Kidney (tissue), 14 donors: ENCODE results near the gene DENND4A. TPM values are rescaled to one million over a fixed set of nuclear protein-coding genes. Genes with fewer than 3 reads are reported as not detected.
"Not testable (repeated sequence)": the region's sequence is repeated elsewhere in the genome, so short reads cannot be mapped to it uniquely, and the experiment has no call there.

Experiments used
- DNase-seq, 5 donors: peaks; one replicate each; pipeline ENCODE4 v3.0.0-alpha.2; 2013 to 2020
- FAIRE-seq: peaks from 2 replicates; lab custom pipeline; 2012; peaks lifted over from hg19 to GRCh38; lab: Jason Lieb, UNC
- H3K27ac ChIP-seq, 2 donors: one replicate each; pipeline ENCODE4 v1.7.0; 2013; ENCODE audit warnings: low read depth in 2 of 2, low read length in 2 of 2, inconsistent platforms in 1 of 2
- H3K27me3 ChIP-seq: one replicate; pipeline ENCODE4 v1.7.1; 2013; ENCODE audit warnings: low read length, inconsistent platforms; ENCODE audit not compliant: control insufficient read depth, insufficient read depth
- H3K36me3 ChIP-seq, 3 donors: one replicate each; pipeline versions ENCODE4 v1.7.0 to v1.7.1; 2013; ENCODE audit warnings: low read length in 3 of 3, control low read depth in 1 of 3, inconsistent platforms in 1 of 3; ENCODE audit not compliant: insufficient read depth in 3 of 3, control insufficient read depth in 2 of 3
- H3K4me1 ChIP-seq, 3 donors: one replicate each; pipeline versions ENCODE4 v1.7.0 to v1.7.1; 2013; ENCODE audit warnings: low read length in 3 of 3, inconsistent platforms in 1 of 3, low read depth in 1 of 3; ENCODE audit not compliant: control insufficient read depth in 2 of 3, insufficient read depth in 2 of 3
- H3K4me3 ChIP-seq, 3 donors: one replicate each; pipeline versions ENCODE4 v1.7.0 to v1.8.1; 2013; ENCODE audit warnings: low read length in 3 of 3, control low read depth in 1 of 3, inconsistent platforms in 1 of 3
- H3K9ac ChIP-seq, 3 donors: one replicate each; pipeline versions ENCODE4 v1.7.0 to v1.7.1; 2013; ENCODE audit warnings: low read length in 3 of 3, control low read depth in 1 of 3, inconsistent platforms in 1 of 3
- H3K9me3 ChIP-seq, 3 donors: one replicate each; pipeline versions ENCODE4 v1.7.0 to v1.7.1; 2013; ENCODE audit warnings: low read length in 3 of 3, control low read depth in 1 of 3, inconsistent platforms in 1 of 3; ENCODE audit not compliant: control insufficient read depth in 2 of 3, insufficient read depth in 1 of 3
- intact Hi-C: fragments of 100-400 bp; cut with DNase I; formaldehyde crosslinking; loops from one replicate; pipeline ENCODE4 v1.11.1; 2022
- polyA plus RNA-seq: library from polyadenylated mRNA; stranded (reverse); fragments of 350-450 nt; fragmentation: Illumina TruSeq; extraction: RNeasy Lipid Tissue Mini Kit (QIAGEN cat#74804); gene quantifications from one replicate; pipeline ENCODE4 v1.2.3, GENCODE V29; 2014; ENCODE audit warnings: low read depth, low replicate concordance; ENCODE audit not compliant: insufficient read depth
- total RNA-seq: library from RNA; stranded (reverse); fragmentation: NEBNext Ultra II Directional; extraction: Animal tissue kit (Norgen Biotek cat#: 25700); gene quantifications from one replicate; pipeline ENCODE4 v1.2.1, GENCODE V29; 2021
- TF ChIP-seq, protein P1 (sequence below): IDR thresholded peaks from 3 replicates; pipeline ENCODE4 v1.5.1; 2012; ENCODE audit warnings: mild to moderate bottlenecking, moderate library complexity, borderline replicate concordance; ENCODE audit not compliant: insufficient read depth; ENCODE audit errors: extremely low read depth
- donor health status: control.
- donor health status: control.
- donor health status: control.
- donor health status: control.
- donor health status: control.
- donor health status: DM: yes; HTN: yes; CAD: no.
- donor health status: Normal renal cell carcinoma (clear cell type).

DENND4A gene
- total and polyA plus RNA-seq, 2 donors from 2014 or later, result 8.6 to 35.9 TPM

DNA sequence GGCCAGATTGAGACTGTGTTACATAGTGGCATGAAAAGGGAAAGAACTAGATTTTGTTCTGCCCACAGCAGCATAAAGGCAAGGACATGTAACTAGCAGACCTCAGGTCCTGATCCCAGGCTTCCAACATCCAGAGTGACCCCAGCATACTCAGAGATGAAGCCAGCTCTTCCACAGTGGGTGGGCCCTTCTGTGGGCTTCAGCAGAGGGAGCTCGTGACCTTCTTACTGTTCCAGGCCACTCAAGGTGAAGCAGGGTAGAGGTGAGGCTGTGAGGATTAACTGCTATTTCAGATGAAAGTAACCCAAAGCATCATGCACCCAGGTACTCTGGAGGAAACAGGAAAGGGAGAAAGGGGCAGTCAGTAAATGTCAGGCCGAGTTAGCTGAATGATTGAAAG is 171.3 kb downstream of the DENND4A start:
- TF ChIP-seq, protein P1, sequence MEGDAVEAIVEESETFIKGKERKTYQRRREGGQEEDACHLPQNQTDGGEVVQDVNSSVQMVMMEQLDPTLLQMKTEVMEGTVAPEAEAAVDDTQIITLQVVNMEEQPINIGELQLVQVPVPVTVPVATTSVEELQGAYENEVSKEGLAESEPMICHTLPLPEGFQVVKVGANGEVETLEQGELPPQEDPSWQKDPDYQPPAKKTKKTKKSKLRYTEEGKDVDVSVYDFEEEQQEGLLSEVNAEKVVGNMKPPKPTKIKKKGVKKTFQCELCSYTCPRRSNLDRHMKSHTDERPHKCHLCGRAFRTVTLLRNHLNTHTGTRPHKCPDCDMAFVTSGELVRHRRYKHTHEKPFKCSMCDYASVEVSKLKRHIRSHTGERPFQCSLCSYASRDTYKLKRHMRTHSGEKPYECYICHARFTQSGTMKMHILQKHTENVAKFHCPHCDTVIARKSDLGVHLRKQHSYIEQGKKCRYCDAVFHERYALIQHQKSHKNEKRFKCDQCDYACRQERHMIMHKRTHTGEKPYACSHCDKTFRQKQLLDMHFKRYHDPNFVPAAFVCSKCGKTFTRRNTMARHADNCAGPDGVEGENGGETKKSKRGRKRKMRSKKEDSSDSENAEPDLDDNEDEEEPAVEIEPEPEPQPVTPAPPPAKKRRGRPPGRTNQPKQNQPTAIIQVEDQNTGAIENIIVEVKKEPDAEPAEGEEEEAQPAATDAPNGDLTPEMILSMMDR, result no peak
- Histone ChIP-seq H3K4me3 (no peak overlapping the region), H3K27ac (no peak overlapping the region), H3K4me1 (no peaks in the 10 kb centered on the region), H3K27me3 (no peaks in the 10 kb centered on the region), H3K9ac (no peak overlapping the region), H3K36me3 (peaks cover 2 to 14% (median 10%) of the 10 kb centered on the region in 3 donors), H3K9me3 (no peaks in the 10 kb centered on the region)
- DNase-seq, result no peak
- no peak for FAIRE-seq
- intact Hi-C loops, result no loop called here

DNA sequence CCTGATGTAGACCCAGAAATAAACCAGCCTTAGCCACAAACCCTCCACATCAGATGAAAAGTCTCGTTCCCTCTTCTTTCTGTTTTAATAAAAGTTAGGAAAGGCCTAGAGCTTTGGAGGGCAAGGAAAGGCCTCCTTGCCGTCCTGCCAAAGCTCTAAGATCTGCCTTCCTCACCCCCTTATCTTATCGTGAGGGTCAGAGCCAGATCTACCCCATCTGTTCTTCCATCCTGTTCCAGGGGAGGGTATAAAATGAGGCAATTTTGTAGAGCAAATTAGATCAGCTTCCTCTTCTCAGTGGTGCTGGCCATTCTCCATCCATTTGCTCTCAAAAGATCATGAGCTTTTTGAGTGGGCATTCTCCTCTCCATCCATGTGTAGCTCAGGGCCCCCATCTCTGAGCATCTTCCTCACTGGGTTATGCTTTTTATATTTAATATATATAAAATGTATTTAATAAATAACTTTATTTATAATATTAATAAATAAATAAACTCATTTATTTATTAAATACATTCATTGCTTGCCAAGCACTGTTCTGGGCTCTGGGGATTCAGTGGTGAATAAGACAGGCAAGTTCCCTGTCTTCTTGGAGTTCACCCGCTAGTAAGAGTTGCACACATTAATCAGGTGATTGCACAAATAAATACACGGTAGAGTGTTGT is 172.3 kb downstream of the DENND4A start:
- H3K4me1 ChIP-seq, result no peaks in the 10 kb centered on the region
- DNase-seq (no peak), FAIRE-seq (no peak)
- no peak overlapping the region for H3K9ac ChIP-seq
- TF ChIP-seq, protein P1, result no peak
- H3K4me3 ChIP-seq, result no peak overlapping the region
- intact Hi-C loops, result no loop called here
- H3K27ac ChIP-seq, result no peak overlapping the region
- H3K27me3 ChIP-seq, result no peaks in the 10 kb centered on the region
- H3K36me3 ChIP-seq, result peaks cover 2 to 7% (median 2%) of the 10 kb centered on the region in 3 donors
- H3K9me3 ChIP-seq, result no peaks in the 10 kb centered on the region

DNA sequence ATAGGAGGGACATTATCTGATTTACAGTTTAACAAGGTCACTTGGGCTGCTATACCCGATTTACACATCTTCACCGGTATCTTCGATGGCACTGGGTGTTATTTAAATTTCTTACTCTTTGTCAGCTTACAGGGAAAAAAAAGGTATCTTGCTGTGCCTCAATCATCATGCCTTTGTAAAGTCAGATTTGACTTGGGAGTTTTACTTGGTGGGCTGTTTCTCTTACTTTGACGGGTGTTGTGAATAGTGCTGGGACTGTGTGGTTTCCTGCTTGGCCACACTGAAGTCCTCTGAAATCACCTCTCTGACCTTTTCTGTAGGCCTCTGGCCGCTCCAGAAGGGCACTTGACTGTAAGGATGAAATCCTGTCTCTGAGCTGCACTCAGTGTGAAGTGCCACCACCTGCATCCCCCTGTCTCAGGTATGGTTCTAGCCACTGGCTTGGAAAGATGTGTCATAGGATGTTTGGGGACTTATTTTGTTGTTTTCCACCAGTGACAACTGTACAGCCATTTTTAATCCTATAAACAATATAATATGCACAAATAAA is 173.5 kb downstream of the DENND4A start:
- H3K4me3 ChIP-seq, result no peak overlapping the region
- no peak overlapping the region for H3K9ac ChIP-seq
- H3K4me1 ChIP-seq, result no peaks in the 10 kb centered on the region
- no peaks in the 10 kb centered on the region for H3K9me3 ChIP-seq
- intact Hi-C loops, result no loop called here
- TF ChIP-seq, protein P1, result no peak
- H3K36me3 ChIP-seq, result no peaks in the 10 kb centered on the region
- DNase-seq (no peak), FAIRE-seq (no peak)
- no peaks in the 10 kb centered on the region for H3K27me3 ChIP-seq
- no peak overlapping the region for H3K27ac ChIP-seq

DNA sequence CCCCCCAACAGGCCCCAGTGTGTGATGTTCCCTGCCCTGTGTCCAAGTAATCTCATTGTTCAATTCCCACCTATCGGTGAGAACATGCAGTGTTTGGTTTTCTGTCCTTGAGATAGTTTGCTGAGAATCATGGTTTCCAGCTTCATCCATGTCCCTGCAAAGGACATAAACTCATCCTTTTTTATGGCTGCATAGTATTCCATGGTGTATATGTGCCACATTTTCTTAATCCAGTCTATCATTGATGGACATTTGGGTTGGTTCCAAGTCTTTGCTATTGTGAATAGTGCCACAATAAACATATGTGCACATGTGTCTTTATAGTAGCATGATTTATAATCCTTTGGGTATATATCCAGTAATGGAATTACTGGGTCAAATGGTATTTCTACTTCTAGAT is 176.2 kb downstream of the DENND4A start:
- peaks cover 0 to 12% (median 8%) of the 10 kb centered on the region in 3 donors for H3K4me1 ChIP-seq
- H3K27me3 ChIP-seq, H3K9ac ChIP-seq, FAIRE-seq, H3K36me3 ChIP-seq, H3K27ac ChIP-seq, intact Hi-C loops, H3K9me3 ChIP-seq, DNase-seq, H3K4me3 ChIP-seq: not testable (repeated sequence)
